Measurements from ENCODE around the gene SYNJ2BP. TPM values are rescaled to one million over a fixed set of nuclear protein-coding genes. Genes with fewer than 3 reads are reported as not detected.
A peak's percentile ranks its signal among the peaks of the same experiment; 100 is the strongest.
"Not testable (repeated sequence)": the region's sequence is repeated elsewhere in the genome, so short reads cannot be mapped to it uniquely, and the experiment has no call there.

The SYNJ2BP gene
- total RNA-seq, 2 donors from 2014 or later = 19.3 to 37.2 TPM

DNA sequence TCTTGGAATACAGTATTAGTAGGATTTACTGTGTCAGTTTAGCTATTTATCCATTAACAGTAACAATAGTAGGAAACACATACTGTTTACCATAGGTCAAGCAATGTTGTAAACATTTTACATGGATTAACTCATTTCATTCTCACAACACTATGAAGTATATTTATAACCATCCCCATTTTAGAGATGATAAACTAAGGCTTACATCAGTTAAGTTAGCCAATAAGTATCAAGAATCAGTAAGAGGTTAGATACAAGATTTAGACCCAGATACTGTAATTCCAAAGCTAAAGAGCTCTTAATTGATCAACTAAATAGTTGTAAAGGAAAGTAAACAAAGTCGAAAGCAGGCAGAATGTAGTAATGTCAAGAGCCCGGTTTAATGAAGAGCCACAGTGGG lies 1.1 kb downstream of the SYNJ2BP start:
- Histone ChIP-seq H3K27ac (no peak overlapping the region), H3K9me3 (no peaks in the 10 kb centered on the region), H3K4me1 (peaks cover 0 to 10% of the 10 kb centered on the region in 2 donors), H3K4me3 (peak overlapping the region in 1 of 2 donors; percentile 77), H3K36me3 (no peaks in the 10 kb centered on the region), H3K27me3 (no peaks in the 10 kb centered on the region)
- TF ChIP-seq, protein P1, sequence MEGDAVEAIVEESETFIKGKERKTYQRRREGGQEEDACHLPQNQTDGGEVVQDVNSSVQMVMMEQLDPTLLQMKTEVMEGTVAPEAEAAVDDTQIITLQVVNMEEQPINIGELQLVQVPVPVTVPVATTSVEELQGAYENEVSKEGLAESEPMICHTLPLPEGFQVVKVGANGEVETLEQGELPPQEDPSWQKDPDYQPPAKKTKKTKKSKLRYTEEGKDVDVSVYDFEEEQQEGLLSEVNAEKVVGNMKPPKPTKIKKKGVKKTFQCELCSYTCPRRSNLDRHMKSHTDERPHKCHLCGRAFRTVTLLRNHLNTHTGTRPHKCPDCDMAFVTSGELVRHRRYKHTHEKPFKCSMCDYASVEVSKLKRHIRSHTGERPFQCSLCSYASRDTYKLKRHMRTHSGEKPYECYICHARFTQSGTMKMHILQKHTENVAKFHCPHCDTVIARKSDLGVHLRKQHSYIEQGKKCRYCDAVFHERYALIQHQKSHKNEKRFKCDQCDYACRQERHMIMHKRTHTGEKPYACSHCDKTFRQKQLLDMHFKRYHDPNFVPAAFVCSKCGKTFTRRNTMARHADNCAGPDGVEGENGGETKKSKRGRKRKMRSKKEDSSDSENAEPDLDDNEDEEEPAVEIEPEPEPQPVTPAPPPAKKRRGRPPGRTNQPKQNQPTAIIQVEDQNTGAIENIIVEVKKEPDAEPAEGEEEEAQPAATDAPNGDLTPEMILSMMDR (IDR thresholded peaks at IDR 0.05) = no peak
- DNase-seq (ENCODE audit: low spot score) = no peak

DNA sequence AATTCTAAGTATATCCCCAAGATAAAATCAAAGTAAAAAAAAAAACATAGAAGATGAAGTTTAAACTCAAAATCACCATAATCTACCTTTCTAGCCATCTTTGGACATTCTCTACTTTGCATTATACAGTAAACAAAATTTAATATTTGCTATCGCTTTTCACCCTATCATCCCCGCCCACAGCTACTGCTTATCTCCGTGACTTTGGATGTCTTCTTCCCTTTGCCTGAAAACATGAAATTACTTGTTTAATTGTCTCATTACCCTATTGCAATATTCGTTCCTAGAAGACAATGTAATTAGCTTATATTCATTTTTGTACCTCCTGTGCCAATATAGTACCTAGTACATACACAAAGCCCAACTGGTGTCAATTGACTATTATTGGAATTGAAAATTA lies 9.3 kb downstream of the SYNJ2BP start:
- no peaks in the 10 kb centered on the region for H3K27me3 ChIP-seq
- H3K27ac ChIP-seq = no peak overlapping the region
- no peak for DNase-seq (ENCODE audit: low spot score)
- H3K4me1 ChIP-seq = peaks cover 0 to 5% of the 10 kb centered on the region in 2 donors
- TF ChIP-seq, protein P1 (IDR thresholded peaks at IDR 0.05) = no peak
- H3K9me3 ChIP-seq = no peaks in the 10 kb centered on the region
- H3K36me3 ChIP-seq = no peaks in the 10 kb centered on the region
- no peak overlapping the region for H3K4me3 ChIP-seq

GRCh38 chr14:70406216-70406615 lies 10.7 kb downstream of the SYNJ2BP start:
- not testable (repeated sequence) for DNase-seq (ENCODE audit: low spot score); H3K27ac ChIP-seq; H3K36me3 ChIP-seq; H3K27me3 ChIP-seq; H3K4me1 ChIP-seq; H3K9me3 ChIP-seq; H3K4me3 ChIP-seq

DNA sequence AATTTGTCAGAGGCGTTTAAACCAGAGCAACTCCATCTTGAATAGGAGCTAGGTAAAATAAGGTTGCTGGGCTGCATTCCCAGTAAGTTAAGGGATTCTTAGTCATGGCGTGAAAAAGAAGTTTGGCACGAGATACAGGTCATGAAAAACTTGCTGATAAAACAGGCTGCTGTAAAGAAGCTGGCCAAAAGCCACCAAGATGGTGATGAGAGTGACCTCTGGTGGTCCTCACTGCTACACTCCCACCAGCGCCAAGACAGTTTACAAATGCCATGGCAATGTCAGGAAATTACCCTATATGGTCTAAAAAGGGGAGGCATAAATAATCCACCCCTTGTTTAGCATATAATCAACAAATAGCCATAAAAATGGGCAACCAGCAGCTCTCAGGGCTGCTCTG lies 13.6 kb downstream of the SYNJ2BP start:
- H3K27ac ChIP-seq; H3K36me3 ChIP-seq; H3K27me3 ChIP-seq; H3K9me3 ChIP-seq; DNase-seq (ENCODE audit: low spot score); H3K4me3 ChIP-seq; H3K4me1 ChIP-seq: not testable (repeated sequence)

GRCh38 chr14:70401643-70402042 lies 15.2 kb downstream of the SYNJ2BP start:
- TF ChIP-seq, protein P1 (IDR thresholded peaks at IDR 0.05) = no peak
- Histone ChIP-seq H3K27ac (no peak overlapping the region), H3K36me3 (peaks cover 4% of the 10 kb centered on the region), H3K9me3 (no peaks in the 10 kb centered on the region), H3K4me3 (no peak overlapping the region), H3K4me1 (peaks cover 0 to 5% of the 10 kb centered on the region in 2 donors), H3K27me3 (no peaks in the 10 kb centered on the region)
- no peak for DNase-seq (ENCODE audit: low spot score)

DNA sequence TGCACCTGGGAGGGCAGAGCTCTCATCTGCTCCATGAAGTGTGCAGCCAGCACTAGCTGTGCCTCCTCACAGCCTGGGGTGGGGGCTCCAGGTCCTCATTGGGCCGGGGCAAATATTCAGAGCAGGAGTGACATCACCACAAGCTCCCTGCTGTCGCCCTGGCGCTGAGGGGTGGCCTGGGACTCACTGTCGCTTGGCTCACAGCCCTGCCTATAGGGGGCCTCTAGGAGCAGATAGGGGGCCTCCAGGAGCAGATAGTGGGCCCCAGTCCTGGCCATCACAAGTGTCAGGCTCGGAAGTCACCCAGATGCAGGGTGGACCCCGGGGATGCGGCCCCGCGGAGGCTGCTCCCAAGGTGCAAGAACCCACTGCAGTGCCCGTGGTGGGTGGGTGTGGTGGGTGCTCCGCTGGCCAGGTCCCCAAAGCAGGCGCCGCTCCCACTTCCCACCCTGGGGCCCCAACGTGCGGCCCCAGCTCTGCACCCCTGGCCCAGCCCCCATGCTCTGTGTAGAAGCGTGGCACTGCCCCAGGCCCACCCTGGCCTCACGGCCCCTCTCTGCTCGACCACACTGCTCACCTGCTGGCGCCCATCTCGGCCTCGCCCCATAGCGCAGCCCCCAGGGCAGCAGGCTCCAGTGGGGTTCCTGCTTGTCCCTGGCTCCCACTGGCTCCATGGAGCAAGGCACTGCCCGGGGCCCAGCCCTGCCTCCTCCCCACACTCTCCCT lies 18.0 kb downstream of the SYNJ2BP start:
- H3K4me1 ChIP-seq = peaks cover 0 to 5% of the 10 kb centered on the region in 2 donors
- H3K4me3 ChIP-seq = no peak overlapping the region
- TF ChIP-seq, protein P1 (IDR thresholded peaks at IDR 0.05) = no peak
- no peak for DNase-seq (ENCODE audit: low spot score)
- no peaks in the 10 kb centered on the region for H3K27me3 ChIP-seq
- H3K36me3 ChIP-seq = peaks cover 4% of the 10 kb centered on the region
- no peak overlapping the region for H3K27ac ChIP-seq
- H3K9me3 ChIP-seq = no peaks in the 10 kb centered on the region

DNA sequence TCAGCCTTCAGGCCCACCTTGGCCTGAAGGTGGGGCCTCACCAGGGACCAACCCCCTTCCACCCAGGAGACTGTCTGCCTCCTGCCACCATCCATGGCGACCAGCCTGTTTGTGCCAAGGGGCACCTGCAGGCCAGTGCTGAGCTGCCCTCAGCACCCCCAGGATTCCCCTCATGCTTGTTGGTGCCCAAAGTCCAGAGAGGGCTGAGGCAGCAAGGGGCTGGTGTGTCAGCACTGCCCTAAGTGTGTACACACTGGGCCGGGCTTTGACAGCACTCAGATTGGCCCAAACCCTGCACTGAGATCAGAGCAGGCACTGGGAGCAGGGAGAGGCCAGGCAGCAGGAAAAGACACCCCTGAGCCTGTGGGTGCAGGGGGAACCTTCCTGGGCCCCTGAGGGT lies 18.6 kb downstream of the SYNJ2BP start:
- Histone ChIP-seq H3K27ac (no peak overlapping the region), H3K36me3 (peaks cover 4% of the 10 kb centered on the region), H3K4me1 (peaks cover 0 to 3% of the 10 kb centered on the region in 2 donors), H3K9me3 (no peaks in the 10 kb centered on the region), H3K4me3 (no peak overlapping the region), H3K27me3 (no peaks in the 10 kb centered on the region)
- TF ChIP-seq, protein P1 (IDR thresholded peaks at IDR 0.05) = no peak
- no peak for DNase-seq (ENCODE audit: low spot score)

Measured in right atrium auricular region (tissue), 2 donors.